Measurements from ENCODE around the gene KRT25.
"Not testable (repeated sequence)": the region's sequence is repeated elsewhere in the genome, so short reads cannot be mapped to it uniquely, and the experiment has no call there.

Gene KRT25

GRCh38 chr17:40751065-40751464, 4.1 kb downstream of the KRT25 start:
- H3K27me3 ChIP-seq (ENCODE audit: control insufficient read depth, insufficient read depth, low read length), result peaks cover 45% of the 10 kb centered on the region
- no peaks in the 10 kb centered on the region for H3K4me1 ChIP-seq (ENCODE audit: control insufficient read depth, insufficient read depth, low read length)
- H3K9ac ChIP-seq (ENCODE audit: low read depth, low read length), result no peak overlapping the region
- no peak overlapping the region for H3K4me3 ChIP-seq (ENCODE audit: low read length)
- no peak overlapping the region for H3K4me2 ChIP-seq (ENCODE audit: low read length)
- H3K36me3 ChIP-seq (ENCODE audit: insufficient read depth, low read length), result no peaks in the 10 kb centered on the region
- no peaks in the 10 kb centered on the region for H3K9me3 ChIP-seq (replicated peaks; ENCODE audit: low read length)

- Histone ChIP-seq H3K4me2 (ENCODE audit: low read length) (no peak overlapping the region), H3K27me3 (ENCODE audit: control insufficient read depth, insufficient read depth, low read length) (peaks cover 42% of the 10 kb centered on the region), H3K9ac (ENCODE audit: low read depth, low read length) (no peak overlapping the region), H3K36me3 (ENCODE audit: insufficient read depth, low read length) (no peaks in the 10 kb centered on the region), H3K4me3 (ENCODE audit: low read length) (no peak overlapping the region), H3K9me3 (replicated peaks; ENCODE audit: low read length) (no peaks in the 10 kb centered on the region), H3K4me1 (ENCODE audit: control insufficient read depth, insufficient read depth, low read length) (no peaks in the 10 kb centered on the region)
Measured at GRCh38 chr17:40750391-40750790, 4.7 kb downstream of the KRT25 start.

- H3K9me3 ChIP-seq (replicated peaks; ENCODE audit: low read length); H3K36me3 ChIP-seq (ENCODE audit: insufficient read depth, low read length); H3K4me2 ChIP-seq (ENCODE audit: low read length); H3K9ac ChIP-seq (ENCODE audit: low read depth, low read length); H3K4me3 ChIP-seq (ENCODE audit: low read length); H3K4me1 ChIP-seq (ENCODE audit: control insufficient read depth, insufficient read depth, low read length): not testable (repeated sequence)
- peaks cover 39% of the 10 kb centered on the region for H3K27me3 ChIP-seq (ENCODE audit: control insufficient read depth, insufficient read depth, low read length)
Measured at GRCh38 chr17:40748666-40749065, 6.5 kb downstream of the KRT25 start.

GRCh38 chr17:40738553-40738952, 16.6 kb downstream of the KRT25 start:
- Histone ChIP-seq H3K4me1 (ENCODE audit: control insufficient read depth, insufficient read depth, low read length) (no peaks in the 10 kb centered on the region), H3K9ac (ENCODE audit: low read depth, low read length) (no peak overlapping the region), H3K4me2 (ENCODE audit: low read length) (no peak overlapping the region), H3K4me3 (ENCODE audit: low read length) (no peak overlapping the region), H3K36me3 (ENCODE audit: insufficient read depth, low read length) (no peaks in the 10 kb centered on the region), H3K27me3 (ENCODE audit: control insufficient read depth, insufficient read depth, low read length) (peaks cover 66% of the 10 kb centered on the region), H3K9me3 (replicated peaks; ENCODE audit: low read length) (peaks cover 6% of the 10 kb centered on the region)

- Histone ChIP-seq H3K27me3 (ENCODE audit: control insufficient read depth, insufficient read depth, low read length) (peaks cover 82% of the 10 kb centered on the region), H3K4me3 (ENCODE audit: low read length) (no peak overlapping the region), H3K9ac (ENCODE audit: low read depth, low read length) (no peak overlapping the region), H3K36me3 (ENCODE audit: insufficient read depth, low read length) (no peaks in the 10 kb centered on the region), H3K4me1 (ENCODE audit: control insufficient read depth, insufficient read depth, low read length) (no peaks in the 10 kb centered on the region), H3K4me2 (ENCODE audit: low read length) (no peak overlapping the region), H3K9me3 (replicated peaks; ENCODE audit: low read length) (no peaks in the 10 kb centered on the region)
Measured at GRCh38 chr17:40735016-40735415, 20.1 kb downstream of the KRT25 start.

- Histone ChIP-seq H3K36me3 (ENCODE audit: insufficient read depth, low read length) (no peaks in the 10 kb centered on the region), H3K4me1 (ENCODE audit: control insufficient read depth, insufficient read depth, low read length) (no peaks in the 10 kb centered on the region), H3K4me3 (ENCODE audit: low read length) (no peak overlapping the region), H3K9ac (ENCODE audit: low read depth, low read length) (no peak overlapping the region), H3K27me3 (ENCODE audit: control insufficient read depth, insufficient read depth, low read length) (peaks cover 79% of the 10 kb centered on the region), H3K4me2 (ENCODE audit: low read length) (no peak overlapping the region), H3K9me3 (replicated peaks; ENCODE audit: low read length) (no peaks in the 10 kb centered on the region)
Measured at GRCh38 chr17:40734018-40734417, 21.1 kb downstream of the KRT25 start.

GRCh38 chr17:40730970-40731369, 24.2 kb downstream of the KRT25 start:
- Histone ChIP-seq H3K9ac (ENCODE audit: low read depth, low read length) (no peak overlapping the region), H3K27me3 (ENCODE audit: control insufficient read depth, insufficient read depth, low read length) (peaks cover 54% of the 10 kb centered on the region), H3K36me3 (ENCODE audit: insufficient read depth, low read length) (no peaks in the 10 kb centered on the region), H3K4me2 (ENCODE audit: low read length) (no peak overlapping the region), H3K4me1 (ENCODE audit: control insufficient read depth, insufficient read depth, low read length) (no peaks in the 10 kb centered on the region), H3K4me3 (ENCODE audit: low read length) (no peak overlapping the region), H3K9me3 (replicated peaks; ENCODE audit: low read length) (no peaks in the 10 kb centered on the region)

- H3K4me2 ChIP-seq (ENCODE audit: low read length), result no peak overlapping the region
- H3K4me1 ChIP-seq (ENCODE audit: control insufficient read depth, insufficient read depth, low read length), result no peaks in the 10 kb centered on the region
- H3K9ac ChIP-seq (ENCODE audit: low read depth, low read length), result no peak overlapping the region
- no peak overlapping the region for H3K4me3 ChIP-seq (ENCODE audit: low read length)
- peaks cover 38% of the 10 kb centered on the region for H3K27me3 ChIP-seq (ENCODE audit: control insufficient read depth, insufficient read depth, low read length)
- H3K36me3 ChIP-seq (ENCODE audit: insufficient read depth, low read length), result no peaks in the 10 kb centered on the region
- no peaks in the 10 kb centered on the region for H3K9me3 ChIP-seq (replicated peaks; ENCODE audit: low read length)
Measured at GRCh38 chr17:40727447-40728231, 27.5 kb downstream of the KRT25 start.

- H3K4me3 ChIP-seq (ENCODE audit: low read length), result no peak overlapping the region
- no peaks in the 10 kb centered on the region for H3K9me3 ChIP-seq (replicated peaks; ENCODE audit: low read length)
- H3K4me1 ChIP-seq (ENCODE audit: control insufficient read depth, insufficient read depth, low read length), result no peaks in the 10 kb centered on the region
- no peak overlapping the region for H3K9ac ChIP-seq (ENCODE audit: low read depth, low read length)
- peaks cover 32% of the 10 kb centered on the region for H3K27me3 ChIP-seq (ENCODE audit: control insufficient read depth, insufficient read depth, low read length)
- no peaks in the 10 kb centered on the region for H3K36me3 ChIP-seq (ENCODE audit: insufficient read depth, low read length)
- no peak overlapping the region for H3K4me2 ChIP-seq (ENCODE audit: low read length)
Measured at GRCh38 chr17:40726919-40727318, 28.2 kb downstream of the KRT25 start.

- H3K4me2 ChIP-seq (ENCODE audit: low read length), result no peak overlapping the region
Measured at GRCh38 chr17:40724656-40725055, 30.5 kb downstream of the KRT25 start.

GRCh38 chr17:40722241-40722640, 32.9 kb downstream of the KRT25 start:
- Histone ChIP-seq H3K4me1 (ENCODE audit: control insufficient read depth, insufficient read depth, low read length) (no peaks in the 10 kb centered on the region), H3K27me3 (ENCODE audit: control insufficient read depth, insufficient read depth, low read length) (peaks cover 46% of the 10 kb centered on the region), H3K9ac (ENCODE audit: low read depth, low read length) (no peak overlapping the region), H3K4me2 (ENCODE audit: low read length) (no peak overlapping the region), H3K36me3 (ENCODE audit: insufficient read depth, low read length) (no peaks in the 10 kb centered on the region), H3K4me3 (ENCODE audit: low read length) (no peak overlapping the region), H3K9me3 (replicated peaks; ENCODE audit: low read length) (no peaks in the 10 kb centered on the region)

More at GRCh38 chr17:40724656-40725055, 30.5 kb downstream of the KRT25 start:
- Histone ChIP-seq H3K9me3 (replicated peaks; ENCODE audit: low read length) (no peaks in the 10 kb centered on the region), H3K4me3 (ENCODE audit: low read length) (no peak overlapping the region), H3K4me1 (ENCODE audit: control insufficient read depth, insufficient read depth, low read length) (no peaks in the 10 kb centered on the region), H3K9ac (ENCODE audit: low read depth, low read length) (no peak overlapping the region), H3K36me3 (ENCODE audit: insufficient read depth, low read length) (no peaks in the 10 kb centered on the region), H3K27me3 (ENCODE audit: control insufficient read depth, insufficient read depth, low read length) (peaks cover 25% of the 10 kb centered on the region)

- H3K36me3 ChIP-seq (ENCODE audit: insufficient read depth, low read length), result no peaks in the 10 kb centered on the region
- no peak overlapping the region for H3K9ac ChIP-seq (ENCODE audit: low read depth, low read length)
- H3K4me2 ChIP-seq (ENCODE audit: low read length), result no peak overlapping the region
- peaks cover 57% of the 10 kb centered on the region for H3K27me3 ChIP-seq (ENCODE audit: control insufficient read depth, insufficient read depth, low read length)
- no peaks in the 10 kb centered on the region for H3K4me1 ChIP-seq (ENCODE audit: control insufficient read depth, insufficient read depth, low read length)
- no peaks in the 10 kb centered on the region for H3K9me3 ChIP-seq (replicated peaks; ENCODE audit: low read length)
- no peak overlapping the region for H3K4me3 ChIP-seq (ENCODE audit: low read length)
Measured at GRCh38 chr17:40720899-40721298, 34.2 kb downstream of the KRT25 start.

All from skeletal muscle satellite cell (primary cell).